Natural killer cell treated with Interleukin-12 subunit alpha and Interleukin-12 subunit beta and Interleukin-15 and Interleukin-18, amount 100 ng/mL, for 72 hours (primary cell): ENCODE results near the gene ZFP62. TPM values are rescaled to one million over a fixed set of nuclear protein-coding genes. Genes with fewer than 3 reads are reported as not detected.

Experiments
- ATAC-seq, 2 donors: fragments of 150-1000 bp; cut with Tn5 transposase in 1 of 2; sonication (Bioruptor Pico), chemical (Tn5 transposase) in 1 of 2; 2 replicates each; pipeline ENCODE4 v1.10.0; 2021
- DNase-seq: peaks from one replicate; pipeline ENCODE4 v3.0.0; 2022; ENCODE audit warnings: low spot score
- H3K27ac Mint-ChIP-seq, 2 donors: 1 replicate in 1 of 2; 2 replicates in 1 of 2; pipeline ENCODE4 v1.8.0; 2022; ENCODE audit warnings: mixed read lengths in 2 of 2, mild to moderate bottlenecking in 1 of 2, moderate library complexity in 1 of 2
- H3K27me3 Mint-ChIP-seq, 2 donors: 1 replicate in 1 of 2; 2 replicates in 1 of 2; pipeline ENCODE4 v1.8.0; 2022; ENCODE audit warnings: mixed read lengths in 2 of 2
- H3K36me3 Mint-ChIP-seq: one replicate; pipeline ENCODE4 v1.8.0; 2022; ENCODE audit warnings: mixed read lengths
- H3K4me1 Mint-ChIP-seq, 2 donors: 1 replicate in 1 of 2; 2 replicates in 1 of 2; pipeline ENCODE4 v1.8.0; 2022; ENCODE audit warnings: low read depth in 2 of 2, mixed read lengths in 2 of 2, mild to moderate bottlenecking in 1 of 2
- H3K4me3 Mint-ChIP-seq: one replicate; pipeline ENCODE4 v1.8.0; 2022; ENCODE audit warnings: mixed read lengths
- H3K9me3 Mint-ChIP-seq: 2 replicates; pipeline ENCODE4 v1.8.0; 2022; ENCODE audit warnings: mixed read lengths
- total RNA-seq, 2 donors: library from RNA; stranded (reverse); gene quantifications; one replicate each; pipeline ENCODE4 v1.2.3, GENCODE V29; 2022

Gene ZFP62
- total RNA-seq, 2 donors from 2014 or later, result 17.5 to 21.7 TPM

DNA sequence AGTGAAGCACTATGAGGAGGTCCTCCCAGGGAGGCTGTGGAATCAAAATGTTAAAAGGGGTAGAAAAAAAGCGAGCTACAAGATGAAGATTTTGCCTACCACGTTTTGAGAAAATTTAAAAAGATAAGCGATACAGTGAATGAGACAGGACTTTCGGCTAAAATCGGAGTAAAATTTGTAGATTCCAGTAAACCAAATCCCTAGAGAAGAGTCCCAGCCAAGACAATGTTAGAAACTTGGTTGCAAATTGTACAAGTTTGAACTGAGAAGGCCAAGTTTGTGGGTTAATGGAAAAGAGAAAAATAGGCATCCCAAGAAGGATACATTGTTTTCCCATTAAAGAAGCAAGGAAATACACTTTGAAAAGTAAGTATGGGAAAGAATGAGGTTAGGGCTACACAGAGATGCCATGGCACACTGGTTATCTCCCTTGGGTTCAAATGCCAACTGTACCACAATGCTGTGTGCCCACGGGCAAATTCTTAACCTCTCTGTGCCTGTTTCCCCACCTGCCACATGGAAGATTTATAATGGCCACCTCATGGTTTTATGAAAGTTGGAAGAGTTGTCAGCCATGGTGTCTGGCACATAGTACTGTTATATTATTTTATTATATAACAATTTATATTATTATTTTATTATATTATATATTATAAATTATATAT is 42.3 kb downstream of the ZFP62 start:
- Mint-ChIP-seq H3K9me3 (no peaks in the 10 kb centered on the region), H3K4me3 (no peak overlapping the region), H3K27me3 (peaks cover 9 to 25% of the 10 kb centered on the region in 2 donors), H3K36me3 (no peaks in the 10 kb centered on the region), H3K4me1 (peaks cover 0 to 10% of the 10 kb centered on the region in 2 donors), H3K27ac (no peak overlapping the region)
- DNase-seq (no peak), ATAC-seq (no peak)

DNA sequence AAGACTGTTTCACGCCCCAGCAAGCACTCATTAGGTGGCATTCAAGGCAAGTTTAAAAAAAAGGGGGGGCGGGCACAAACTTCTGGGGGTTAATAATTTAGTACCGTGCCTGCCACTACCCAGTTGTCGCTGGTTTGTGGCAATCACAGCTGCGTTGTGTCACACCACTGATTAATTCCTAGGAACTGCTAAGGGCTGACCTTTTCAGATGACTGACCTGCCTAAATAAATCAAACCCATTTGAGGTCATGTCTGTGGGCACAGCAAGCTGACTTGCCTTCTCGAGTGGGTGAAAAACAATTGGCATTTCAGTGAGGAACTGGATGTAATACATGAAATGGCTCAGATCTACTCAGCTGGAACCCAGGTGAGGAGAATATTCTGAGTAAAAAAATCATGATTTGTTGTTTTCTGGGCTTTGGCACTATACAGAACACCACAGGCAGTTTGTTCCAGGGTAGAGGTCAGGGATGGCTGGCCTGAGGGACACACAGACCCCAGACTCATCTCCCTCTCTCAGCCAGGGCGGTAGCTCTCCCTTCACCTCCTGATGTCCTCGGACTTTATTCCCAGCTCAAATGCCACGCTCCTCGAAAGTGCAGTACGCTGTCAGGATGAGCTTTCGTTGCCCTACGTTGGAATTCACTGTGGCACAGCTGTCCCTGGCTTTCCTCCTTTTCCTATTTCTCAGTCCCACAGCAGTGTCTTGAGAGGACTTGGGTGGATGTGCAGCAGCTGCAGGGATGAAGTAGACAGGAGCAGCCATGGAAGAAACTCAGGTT is 43.0 kb downstream of the ZFP62 start:
- no peaks in the 10 kb centered on the region for H3K9me3 Mint-ChIP-seq
- H3K4me1 Mint-ChIP-seq, result peaks cover 4 to 10% of the 10 kb centered on the region in 2 donors
- H3K4me3 Mint-ChIP-seq, result no peak overlapping the region
- H3K27ac Mint-ChIP-seq, result no peak overlapping the region
- peaks cover 9 to 23% of the 10 kb centered on the region in 2 donors for H3K27me3 Mint-ChIP-seq
- no peak for ATAC-seq
- H3K36me3 Mint-ChIP-seq, result no peaks in the 10 kb centered on the region
- DNase-seq, result no peak

DNA sequence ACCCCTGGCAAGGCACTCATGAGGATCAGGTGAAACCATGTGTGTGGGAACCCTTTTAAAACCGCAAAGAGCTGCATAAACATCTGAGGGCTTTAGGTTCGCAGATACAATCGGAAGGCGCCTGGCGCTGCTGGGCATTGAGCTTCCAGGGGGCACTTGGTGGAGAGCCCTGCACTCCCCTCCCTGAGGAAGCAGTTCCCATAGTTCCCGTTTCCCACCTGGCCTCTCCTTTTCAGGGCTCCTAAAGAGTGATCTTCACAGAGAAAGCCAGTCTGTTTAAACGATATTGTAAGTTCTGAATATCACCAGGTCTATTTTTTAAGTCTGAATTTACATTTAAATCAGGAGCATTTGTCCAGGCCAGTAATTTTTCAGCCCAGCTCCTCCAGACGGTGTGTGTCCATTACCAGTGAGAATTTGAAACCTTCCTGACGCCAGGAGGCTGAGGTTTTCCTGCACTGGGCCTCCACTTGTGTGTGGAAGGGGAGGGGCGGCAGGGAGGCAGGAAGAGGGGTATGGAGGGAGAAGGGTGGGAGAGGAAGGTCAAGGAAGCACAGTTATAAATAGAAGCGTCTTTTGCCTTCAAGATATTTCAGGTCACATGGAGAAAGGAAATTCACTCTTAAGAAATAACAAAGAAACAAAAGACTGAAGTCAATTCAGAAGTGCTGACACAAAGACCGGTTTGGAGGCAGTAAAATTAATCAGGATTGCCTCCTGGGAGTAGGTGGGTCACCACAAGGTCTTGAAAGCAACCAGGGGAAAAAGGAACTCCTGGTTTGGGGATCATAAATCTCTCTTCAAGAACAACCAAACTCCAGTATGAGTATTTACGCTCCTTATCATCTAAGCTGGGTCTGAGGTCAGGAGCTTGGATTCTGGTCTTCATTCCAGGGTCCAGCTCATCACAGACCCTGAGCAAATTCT is 44.2 kb downstream of the ZFP62 start:
- no peaks in the 10 kb centered on the region for H3K36me3 Mint-ChIP-seq
- no peak overlapping the region for H3K27ac Mint-ChIP-seq
- DNase-seq, result no peak
- H3K4me3 Mint-ChIP-seq, result no peak overlapping the region
- peaks cover 9 to 15% of the 10 kb centered on the region in 2 donors for H3K4me1 Mint-ChIP-seq
- no peaks in the 10 kb centered on the region for H3K9me3 Mint-ChIP-seq
- H3K27me3 Mint-ChIP-seq, result peaks cover 9 to 23% of the 10 kb centered on the region in 2 donors
- no peak for ATAC-seq

DNA sequence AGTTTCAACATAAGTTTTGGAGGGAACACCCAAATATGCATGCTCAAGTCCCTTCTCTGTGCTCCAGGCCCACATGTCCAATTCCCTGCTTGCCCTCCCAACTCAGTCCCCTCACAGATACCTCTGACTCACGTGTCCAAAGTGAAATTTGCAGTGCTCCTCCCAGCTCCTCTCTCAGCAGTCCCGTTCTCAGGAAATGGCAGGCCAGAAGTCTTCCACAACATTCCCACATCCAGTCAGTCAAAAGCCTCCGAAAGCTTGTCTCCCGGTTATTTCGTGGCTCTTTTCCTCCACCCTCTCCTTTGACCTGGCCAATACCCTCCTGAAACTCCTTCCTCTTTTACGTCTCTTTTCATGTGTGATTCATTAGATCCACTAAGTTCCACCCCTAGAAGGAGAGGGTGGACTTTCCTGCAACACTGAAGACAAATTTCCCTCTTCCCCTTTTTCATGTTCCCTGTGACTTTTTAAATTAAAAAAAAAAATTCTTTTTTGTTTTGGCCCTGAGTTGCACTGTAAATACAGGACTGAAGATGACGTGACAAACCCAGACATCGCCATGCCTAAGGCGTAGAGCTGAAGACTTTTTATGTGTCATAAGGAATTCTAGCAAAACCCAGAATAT is 45.7 kb downstream of the ZFP62 start:
- no peaks in the 10 kb centered on the region for H3K36me3 Mint-ChIP-seq
- peaks cover 18 to 21% of the 10 kb centered on the region in 2 donors for H3K4me1 Mint-ChIP-seq
- peak overlapping the region in 1 of 2 donors; percentile 5 for H3K27ac Mint-ChIP-seq
- no peaks in the 10 kb centered on the region for H3K9me3 Mint-ChIP-seq
- peaks cover 9 to 23% of the 10 kb centered on the region in 2 donors for H3K27me3 Mint-ChIP-seq
- ATAC-seq (no peak), DNase-seq (no peak)
- no peak overlapping the region for H3K4me3 Mint-ChIP-seq

DNA sequence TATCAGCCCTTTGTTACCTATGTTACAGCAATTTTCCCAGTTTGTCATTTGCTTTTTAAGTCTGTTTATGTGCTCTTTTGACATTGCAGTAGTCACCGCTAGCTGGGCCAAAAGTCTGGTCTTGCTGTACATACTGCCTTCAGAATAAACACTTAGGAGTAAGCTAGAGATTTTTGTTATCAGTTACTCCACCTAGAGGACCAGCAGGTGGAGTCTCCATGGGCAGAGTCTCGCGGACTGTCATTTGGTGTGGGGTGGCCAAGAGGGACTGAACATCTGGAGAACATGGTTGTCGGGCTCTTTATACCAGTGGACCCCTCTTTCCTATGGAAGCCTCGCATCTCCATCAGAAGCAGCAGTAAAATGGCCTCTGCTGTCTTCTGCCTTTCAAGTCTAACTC is 47.7 kb downstream of the ZFP62 start:
- Mint-ChIP-seq H3K27me3 (peaks cover 2 to 17% of the 10 kb centered on the region in 2 donors), H3K27ac (peak overlapping the region in 1 of 2 donors; percentile 56), H3K4me3 (no peak overlapping the region), H3K9me3 (no peaks in the 10 kb centered on the region), H3K36me3 (no peaks in the 10 kb centered on the region), H3K4me1 (peaks cover 33 to 34% of the 10 kb centered on the region in 2 donors)
- ATAC-seq, result no peak
- no peak for DNase-seq

DNA sequence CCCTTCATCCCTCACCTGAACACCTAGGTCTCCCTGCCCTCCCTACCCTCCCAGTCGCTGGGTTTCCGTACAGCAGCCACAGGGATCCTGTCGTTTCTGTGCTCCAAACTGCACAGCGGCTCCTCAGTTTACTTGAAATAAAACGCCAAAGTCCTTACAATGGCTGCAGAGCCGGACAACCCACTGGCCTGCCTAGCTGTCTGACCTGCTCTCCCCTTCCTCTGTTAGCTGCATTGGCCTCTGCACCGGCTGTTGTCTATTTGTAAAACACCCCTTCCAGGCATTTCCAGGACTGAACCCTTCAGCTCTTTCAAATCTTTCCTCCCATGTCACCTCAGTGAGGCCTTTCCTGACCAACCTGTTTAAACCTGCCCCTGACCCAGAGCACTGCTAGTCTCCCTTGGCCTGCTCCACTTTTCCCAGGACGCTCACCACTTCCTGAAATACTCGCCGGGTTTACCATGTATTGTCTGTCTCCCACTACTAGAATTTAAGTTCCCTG is 49.4 kb downstream of the ZFP62 start:
- Mint-ChIP-seq H3K36me3 (no peaks in the 10 kb centered on the region), H3K27ac (peak overlapping the region; percentile 73 to 79), H3K27me3 (peaks cover 0 to 9% of the 10 kb centered on the region in 2 donors), H3K9me3 (no peaks in the 10 kb centered on the region), H3K4me1 (peaks cover 49 to 50% of the 10 kb centered on the region in 2 donors), H3K4me3 (peak overlapping the region; percentile 91)
- DNase-seq, result no peak
- no peak for ATAC-seq

DNA sequence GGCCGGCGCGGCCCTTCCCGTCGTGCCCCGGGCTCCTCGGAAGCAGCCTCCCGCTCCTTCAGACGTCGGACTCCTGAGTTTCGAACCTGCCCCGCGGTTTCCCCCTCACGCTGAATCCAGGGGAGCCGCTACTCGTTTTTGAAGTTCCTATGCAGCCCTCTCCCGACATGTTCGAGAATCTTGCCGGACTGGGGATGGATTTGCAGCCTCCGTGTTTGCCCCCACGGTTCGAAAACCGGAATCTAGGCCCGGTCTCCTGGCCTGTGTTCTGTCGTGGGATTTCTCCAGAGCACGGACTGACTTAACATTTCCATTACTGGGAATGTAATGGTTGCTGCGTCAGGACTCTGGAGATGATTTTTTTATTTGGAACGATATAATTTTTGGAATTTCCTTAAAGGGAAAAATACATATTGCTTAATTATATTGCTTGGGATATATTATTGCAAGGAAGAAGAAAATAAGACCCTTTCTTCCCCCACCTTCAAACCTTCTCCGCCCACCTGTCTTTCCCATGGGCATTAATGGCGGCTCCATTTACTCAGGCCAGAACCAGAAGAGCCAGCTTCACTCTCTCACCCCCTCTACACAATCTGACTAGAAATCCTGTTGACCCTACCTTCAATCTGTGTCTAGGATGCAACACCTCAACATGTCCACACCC is 50.0 kb downstream of the ZFP62 start:
- Mint-ChIP-seq H3K27ac (peak overlapping the region; percentile 73 to 79), H3K27me3 (peaks cover 0 to 6% of the 10 kb centered on the region in 2 donors), H3K4me1 (peaks cover 53 to 54% of the 10 kb centered on the region in 2 donors), H3K4me3 (peak overlapping the region; percentile 91), H3K36me3 (no peaks in the 10 kb centered on the region), H3K9me3 (no peaks in the 10 kb centered on the region)
- ATAC-seq, result no peak
- no peak for DNase-seq

DNA sequence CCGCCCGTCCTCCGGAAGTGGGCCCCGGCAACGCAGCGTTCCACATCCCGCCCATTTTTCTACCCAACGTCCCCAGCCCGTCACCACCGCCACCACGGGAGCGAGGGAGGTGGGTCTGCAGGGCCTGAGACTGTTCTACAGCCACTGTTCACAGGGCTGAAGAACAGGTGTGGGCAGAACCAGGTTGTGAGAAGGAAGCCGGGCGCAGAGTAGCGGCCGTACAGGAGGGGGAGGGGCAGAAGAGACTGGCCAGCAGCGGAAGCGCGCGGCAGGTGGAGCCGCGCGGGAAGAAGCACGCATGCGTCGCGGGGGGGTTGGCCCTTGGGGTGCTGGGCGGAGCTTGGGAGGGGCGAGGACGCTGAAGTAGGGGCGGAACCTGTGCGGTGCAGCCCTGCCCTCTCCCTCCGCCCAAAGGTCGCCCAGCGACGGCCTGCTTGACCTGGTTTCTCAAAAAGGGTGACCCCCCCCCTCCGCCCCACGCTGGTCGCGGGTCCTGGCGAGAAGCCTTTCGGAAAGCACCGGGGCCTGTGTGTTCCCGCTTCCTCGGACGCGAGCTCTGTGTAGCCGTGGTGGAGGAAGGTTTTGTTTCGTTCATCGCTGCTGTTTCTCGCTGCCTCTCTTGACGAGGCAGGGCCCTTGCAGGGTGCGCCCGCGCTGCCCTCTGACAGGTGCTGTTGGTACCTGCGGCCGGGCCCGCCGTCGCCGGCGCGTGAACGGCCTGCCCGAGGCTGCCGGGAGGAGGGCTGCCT is 50.7 kb downstream of the ZFP62 start:
- DNase-seq, result peak; percentile 97
- Mint-ChIP-seq H3K9me3 (no peaks in the 10 kb centered on the region), H3K27me3 (peaks cover 0 to 4% of the 10 kb centered on the region in 2 donors), H3K36me3 (no peaks in the 10 kb centered on the region), H3K4me1 (peaks cover 56 to 59% of the 10 kb centered on the region in 2 donors), H3K27ac (peak overlapping the region; percentile 73 to 79), H3K4me3 (peak overlapping the region; percentile 91)
- peak; percentile 91 to 94 for ATAC-seq

DNA sequence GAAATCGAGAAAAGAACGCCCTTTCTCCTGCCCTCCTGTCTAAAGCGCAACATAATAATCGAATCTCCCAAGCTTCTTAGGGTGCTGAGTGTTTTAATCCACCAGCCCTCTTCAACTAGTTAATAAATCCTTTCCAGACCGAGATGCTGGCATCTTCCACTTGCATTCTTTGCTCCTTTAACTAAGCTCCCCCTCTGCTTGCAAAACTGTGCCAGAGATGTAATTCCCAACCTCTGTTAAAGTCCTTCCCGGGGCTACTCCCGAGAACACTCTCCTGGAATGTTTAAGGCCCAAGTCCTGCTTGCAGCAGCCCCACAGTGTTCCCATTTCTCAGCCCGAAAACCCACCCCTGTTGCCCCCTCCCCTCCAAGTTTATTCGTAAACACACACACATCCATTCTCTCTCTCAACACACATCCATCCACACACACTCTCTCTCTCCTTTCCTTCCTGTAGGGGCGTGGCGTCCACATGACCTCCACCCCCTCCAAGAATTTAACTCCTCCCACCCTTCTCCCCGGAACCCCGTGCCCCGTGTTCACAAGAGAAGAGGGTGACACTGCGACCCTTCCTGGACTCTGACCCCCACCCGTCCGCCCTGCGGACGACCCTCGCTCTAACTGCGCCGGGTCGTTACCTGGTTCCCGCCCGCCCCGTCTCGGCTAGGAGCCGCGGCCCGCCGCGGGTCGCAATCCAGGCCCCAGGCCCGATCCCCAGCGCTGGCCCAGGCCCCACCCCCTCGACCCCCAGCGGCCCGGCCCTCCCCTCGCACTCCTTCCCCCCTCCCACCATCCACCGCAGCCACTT is 51.5 kb downstream of the ZFP62 start:
- peaks cover 61 to 67% of the 10 kb centered on the region in 2 donors for H3K4me1 Mint-ChIP-seq
- peak overlapping the region; percentile 91 for H3K4me3 Mint-ChIP-seq
- H3K9me3 Mint-ChIP-seq, result no peaks in the 10 kb centered on the region
- peak; percentile 90 for DNase-seq
- no peaks in the 10 kb centered on the region for H3K36me3 Mint-ChIP-seq
- H3K27ac Mint-ChIP-seq, result peak overlapping the region; percentile 73 to 79
- peak; percentile 88 to 89 for ATAC-seq
- no peaks in the 10 kb centered on the region for H3K27me3 Mint-ChIP-seq

DNA sequence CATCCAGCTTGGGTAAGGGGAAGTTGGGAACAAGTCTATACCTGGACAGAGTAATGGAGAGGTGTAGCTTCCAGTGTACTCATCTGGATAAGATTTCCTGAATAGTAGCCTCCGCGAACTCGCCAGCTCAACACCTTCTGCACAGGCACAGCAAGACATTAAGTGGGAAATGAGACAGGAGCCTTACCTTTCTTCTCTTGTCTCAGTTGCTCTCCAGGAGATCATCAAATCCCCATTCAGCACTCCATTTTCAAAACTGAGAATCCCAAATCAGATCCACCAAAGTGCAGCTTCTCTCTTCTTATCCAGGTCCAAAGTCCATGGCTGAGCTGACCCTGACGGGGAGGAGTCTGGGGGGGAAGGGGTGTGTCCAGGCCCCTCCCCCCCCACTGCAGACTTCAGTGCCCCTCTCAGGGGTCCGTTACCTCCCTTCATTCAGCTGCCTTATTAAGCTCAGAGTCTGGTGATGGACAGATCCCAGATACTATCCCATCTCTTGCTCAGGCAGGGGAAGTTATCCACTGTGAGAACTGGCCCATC is 52.5 kb downstream of the ZFP62 start:
- no peaks in the 10 kb centered on the region for H3K36me3 Mint-ChIP-seq
- peaks cover 66 to 77% of the 10 kb centered on the region in 2 donors for H3K4me1 Mint-ChIP-seq
- no peak for DNase-seq

DNA sequence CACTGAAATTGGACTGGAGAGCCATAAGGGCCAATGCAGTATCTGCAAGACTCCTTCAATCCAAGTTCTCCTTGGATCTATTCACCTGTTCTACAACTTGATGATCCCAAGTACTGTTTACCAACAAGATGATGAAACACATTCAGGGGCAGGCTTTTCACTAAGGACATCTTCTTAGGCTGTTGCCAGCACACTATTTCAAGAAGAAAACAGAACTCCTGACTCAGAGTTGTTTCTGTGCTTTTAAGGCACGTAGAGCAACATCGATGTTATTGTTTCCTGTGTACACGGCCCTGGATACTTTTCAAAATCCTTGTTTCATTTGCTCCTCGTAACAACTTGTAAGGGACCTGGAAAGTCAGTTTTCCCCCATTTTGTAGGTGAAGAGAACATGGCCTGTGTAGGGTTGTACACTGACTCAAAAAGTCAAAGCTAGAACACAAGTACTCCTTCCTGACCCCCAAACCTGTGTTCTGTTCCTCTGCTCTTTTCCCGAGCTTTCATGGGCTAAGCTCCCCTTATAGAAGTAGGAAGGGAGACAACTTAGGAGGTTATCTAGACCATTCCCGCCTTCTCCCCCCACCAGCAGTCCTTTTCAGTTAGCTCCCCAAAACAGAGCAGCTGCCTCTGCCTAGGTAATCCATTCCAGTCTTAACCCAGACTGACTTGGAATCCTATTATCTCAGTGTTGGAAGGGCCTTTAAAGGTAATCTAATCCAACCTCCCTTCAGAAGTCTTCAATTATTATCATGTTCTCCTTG is 53.2 kb downstream of the ZFP62 start:
- Mint-ChIP-seq H3K4me1 (peaks cover 65 to 71% of the 10 kb centered on the region in 2 donors), H3K27me3 (no peaks in the 10 kb centered on the region), H3K27ac (peak overlapping the region; percentile 73 to 79), H3K36me3 (no peaks in the 10 kb centered on the region), H3K9me3 (no peaks in the 10 kb centered on the region), H3K4me3 (peak overlapping the region; percentile 91)
- DNase-seq, result no peak
- no peak for ATAC-seq

More for the DNA sequence above, 52.5 kb downstream of the ZFP62 start:
- ATAC-seq, result no peak
- Mint-ChIP-seq H3K27me3 (no peaks in the 10 kb centered on the region), H3K4me3 (peak overlapping the region; percentile 91), H3K27ac (peak overlapping the region; percentile 73 to 79), H3K9me3 (no peaks in the 10 kb centered on the region)
